ENCODE data around the gene WWOX.

WWOX gene

DNA sequence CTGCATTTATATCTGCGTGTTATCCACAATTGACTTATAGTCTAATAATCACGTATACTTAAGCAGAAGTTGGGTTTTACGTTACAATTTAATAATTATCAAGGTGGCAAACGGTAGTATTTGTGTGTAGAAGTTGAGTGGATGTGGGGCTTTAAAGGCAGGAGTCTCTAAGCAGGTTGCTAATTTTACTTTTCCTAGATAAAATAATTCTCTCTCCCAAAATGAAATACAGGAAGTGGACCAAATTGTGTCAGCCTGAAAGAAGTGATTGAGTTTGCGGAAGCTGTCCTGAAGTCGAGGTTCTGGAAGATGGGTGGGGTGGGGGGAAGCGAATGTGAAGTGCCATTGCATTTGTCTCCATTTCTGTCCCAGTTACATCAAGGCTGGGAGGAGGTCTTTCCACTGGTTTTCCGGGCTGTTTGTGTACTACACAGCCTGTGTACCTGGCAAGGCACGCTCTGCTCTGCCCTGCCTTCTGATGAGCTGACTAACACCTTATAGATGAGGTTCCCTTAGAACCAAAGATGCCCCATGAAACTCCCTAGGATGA is 385.1 kb downstream of the WWOX start:
- H3K4me3 ChIP-seq (ENCODE audit: low read length): no peak overlapping the region
- H2AFZ ChIP-seq (ENCODE audit: low read length): no peak overlapping the region
- H3K79me2 ChIP-seq (ENCODE audit: low read length): no peaks in the 10 kb centered on the region
- H3K9me3 ChIP-seq (replicated peaks; ENCODE audit: insufficient read depth, low read length): no peaks in the 10 kb centered on the region
- H3K4me1 ChIP-seq (ENCODE audit: low read length): no peaks in the 10 kb centered on the region
- DNase-seq: no peak
- H3F3A ChIP-seq (ENCODE audit: insufficient read depth, low read length): no peaks in the 10 kb centered on the region
- H3K4me2 ChIP-seq (ENCODE audit: low read depth, low read length): no peak overlapping the region
- no peak overlapping the region for H3K27ac ChIP-seq (ENCODE audit: low read length)
- no peaks in the 10 kb centered on the region for H4K20me1 ChIP-seq (ENCODE audit: insufficient read depth, low read length)
- H3K27me3 ChIP-seq (replicated peaks; ENCODE audit: insufficient read depth, low read length): no peaks in the 10 kb centered on the region
- no peaks in the 10 kb centered on the region for H3K36me3 ChIP-seq (replicated peaks; ENCODE audit: insufficient read depth, low read length)
- no peak overlapping the region for H3K9ac ChIP-seq (ENCODE audit: low read length)
- TF ChIP-seq EZH2phosphoT487 (IDR thresholded peaks at IDR 0.05; ENCODE audit: low read length) (no peak), EZH2 (optimal IDR thresholded peaks at IDR 0.05; ENCODE audit: low read depth, low read length) (no peak)
- TF ChIP-seq, protein P1, sequence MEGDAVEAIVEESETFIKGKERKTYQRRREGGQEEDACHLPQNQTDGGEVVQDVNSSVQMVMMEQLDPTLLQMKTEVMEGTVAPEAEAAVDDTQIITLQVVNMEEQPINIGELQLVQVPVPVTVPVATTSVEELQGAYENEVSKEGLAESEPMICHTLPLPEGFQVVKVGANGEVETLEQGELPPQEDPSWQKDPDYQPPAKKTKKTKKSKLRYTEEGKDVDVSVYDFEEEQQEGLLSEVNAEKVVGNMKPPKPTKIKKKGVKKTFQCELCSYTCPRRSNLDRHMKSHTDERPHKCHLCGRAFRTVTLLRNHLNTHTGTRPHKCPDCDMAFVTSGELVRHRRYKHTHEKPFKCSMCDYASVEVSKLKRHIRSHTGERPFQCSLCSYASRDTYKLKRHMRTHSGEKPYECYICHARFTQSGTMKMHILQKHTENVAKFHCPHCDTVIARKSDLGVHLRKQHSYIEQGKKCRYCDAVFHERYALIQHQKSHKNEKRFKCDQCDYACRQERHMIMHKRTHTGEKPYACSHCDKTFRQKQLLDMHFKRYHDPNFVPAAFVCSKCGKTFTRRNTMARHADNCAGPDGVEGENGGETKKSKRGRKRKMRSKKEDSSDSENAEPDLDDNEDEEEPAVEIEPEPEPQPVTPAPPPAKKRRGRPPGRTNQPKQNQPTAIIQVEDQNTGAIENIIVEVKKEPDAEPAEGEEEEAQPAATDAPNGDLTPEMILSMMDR (IDR thresholded peaks at IDR 0.05; ENCODE audit: low read length): no peak
- H3K9me2 ChIP-seq (replicated peaks; ENCODE audit: insufficient read depth, low read length): no peaks in the 10 kb centered on the region

DNA sequence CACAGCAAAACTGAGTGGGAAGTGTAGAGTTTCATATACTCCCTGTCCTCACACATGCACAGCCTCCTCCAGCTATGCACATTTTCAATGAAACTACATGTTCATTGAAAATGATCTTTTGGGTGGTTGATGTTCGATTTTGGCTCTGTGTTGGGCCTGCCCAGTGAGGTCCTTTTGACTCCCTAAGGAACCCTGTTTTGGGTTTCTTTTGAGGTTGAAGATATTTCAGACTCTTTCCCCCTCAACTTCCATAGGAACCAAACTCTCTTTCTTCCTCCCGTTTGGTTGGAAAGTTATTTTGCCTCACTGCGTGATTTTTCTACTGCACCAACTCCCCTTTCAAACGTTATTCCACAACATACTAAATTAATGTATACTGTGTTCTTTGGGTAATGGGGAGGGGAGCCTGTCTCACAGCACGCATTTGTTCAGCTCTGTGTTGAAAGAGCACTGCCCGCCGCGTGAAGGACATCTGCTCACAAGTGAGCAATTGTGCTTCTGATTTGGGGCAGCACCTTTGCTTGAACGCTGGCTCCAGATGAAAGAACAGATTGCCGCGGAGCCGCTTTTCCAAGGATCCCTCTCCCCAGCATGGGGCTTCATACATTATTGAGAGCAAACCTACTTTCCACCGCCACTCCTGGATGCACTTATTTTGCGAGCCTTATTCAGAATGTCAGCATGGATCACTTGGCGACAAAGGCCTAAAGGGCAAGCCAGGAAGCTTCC is 385.9 kb downstream of the WWOX start:
- Histone ChIP-seq H3K9me2 (replicated peaks; ENCODE audit: insufficient read depth, low read length) (no peaks in the 10 kb centered on the region), H3K4me3 (ENCODE audit: low read length) (no peak overlapping the region), H3K4me2 (ENCODE audit: low read depth, low read length) (no peak overlapping the region), H3K36me3 (replicated peaks; ENCODE audit: insufficient read depth, low read length) (no peaks in the 10 kb centered on the region), H3K27me3 (replicated peaks; ENCODE audit: insufficient read depth, low read length) (no peaks in the 10 kb centered on the region), H3K27ac (ENCODE audit: low read length) (no peak overlapping the region), H3K79me2 (ENCODE audit: low read length) (no peaks in the 10 kb centered on the region), H3F3A (ENCODE audit: insufficient read depth, low read length) (no peaks in the 10 kb centered on the region), H3K4me1 (ENCODE audit: low read length) (no peaks in the 10 kb centered on the region), H4K20me1 (ENCODE audit: insufficient read depth, low read length) (no peaks in the 10 kb centered on the region), H3K9ac (ENCODE audit: low read length) (no peak overlapping the region), H2AFZ (ENCODE audit: low read length) (no peak overlapping the region), H3K9me3 (replicated peaks; ENCODE audit: insufficient read depth, low read length) (no peaks in the 10 kb centered on the region)
- no peak for DNase-seq
- TF ChIP-seq, protein P1 (IDR thresholded peaks at IDR 0.05; ENCODE audit: low read length): no peak
- TF ChIP-seq EZH2phosphoT487 (IDR thresholded peaks at IDR 0.05; ENCODE audit: low read length) (no peak), EZH2 (optimal IDR thresholded peaks at IDR 0.05; ENCODE audit: low read depth, low read length) (no peak)

DNA sequence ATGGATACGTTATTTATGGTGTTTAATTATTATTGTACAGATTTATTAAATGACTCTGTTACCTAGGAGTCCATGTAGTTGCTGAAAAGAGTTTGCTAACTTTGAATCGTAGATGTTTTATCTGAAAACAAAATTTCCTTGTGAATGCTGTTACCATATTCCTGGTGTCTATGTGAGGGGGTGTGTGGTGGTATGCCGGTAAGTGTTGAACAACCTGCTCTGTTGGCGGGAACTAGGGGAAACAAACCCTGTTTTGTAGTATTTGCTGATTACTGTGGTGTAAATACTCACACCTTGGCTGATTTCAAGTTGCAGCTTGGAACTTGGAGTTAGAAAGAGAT is 386.4 kb downstream of the WWOX start:
- Histone ChIP-seq H3K4me3 (ENCODE audit: low read length) (no peak overlapping the region), H3K9ac (ENCODE audit: low read length) (no peak overlapping the region), H3K9me2 (replicated peaks; ENCODE audit: insufficient read depth, low read length) (no peaks in the 10 kb centered on the region), H4K20me1 (ENCODE audit: insufficient read depth, low read length) (no peaks in the 10 kb centered on the region), H3K4me2 (ENCODE audit: low read depth, low read length) (no peak overlapping the region), H3K79me2 (ENCODE audit: low read length) (no peaks in the 10 kb centered on the region), H2AFZ (ENCODE audit: low read length) (no peak overlapping the region), H3K27ac (ENCODE audit: low read length) (no peak overlapping the region), H3K27me3 (replicated peaks; ENCODE audit: insufficient read depth, low read length) (no peaks in the 10 kb centered on the region), H3K4me1 (ENCODE audit: low read length) (no peaks in the 10 kb centered on the region), H3K9me3 (replicated peaks; ENCODE audit: insufficient read depth, low read length) (no peaks in the 10 kb centered on the region), H3F3A (ENCODE audit: insufficient read depth, low read length) (no peaks in the 10 kb centered on the region), H3K36me3 (replicated peaks; ENCODE audit: insufficient read depth, low read length) (no peaks in the 10 kb centered on the region)
- DNase-seq: no peak
- TF ChIP-seq, protein P1 (IDR thresholded peaks at IDR 0.05; ENCODE audit: low read length): no peak
- TF ChIP-seq EZH2 (optimal IDR thresholded peaks at IDR 0.05; ENCODE audit: low read depth, low read length) (no peak), EZH2phosphoT487 (IDR thresholded peaks at IDR 0.05; ENCODE audit: low read length) (no peak)

Data from MM.1S (cell line).